Mesothelial cell of epicardium (in vitro differentiated cells): Measurements from ENCODE around the gene RPRML. TPM values are rescaled to one million over a fixed set of nuclear protein-coding genes. Genes with fewer than 3 reads are reported as not detected.
"Not testable (repeated sequence)": the region's sequence is repeated elsewhere in the genome, so short reads cannot be mapped to it uniquely, and the experiment has no call there.

Experiments used
- DNase-seq, 2 experiments: peaks; one replicate each; pipeline ENCODE4 v3.0.0; 2021; ENCODE audit warnings: low spot score in 2 of 2; ENCODE audit not compliant: unreplicated experiment in 2 of 2
- H3K27ac Mint-ChIP-seq: 2 replicates; pipeline ENCODE4 v1.8.0; 2021; ENCODE audit warnings: mixed read lengths
- H3K27me3 Mint-ChIP-seq: 2 replicates; pipeline ENCODE4 v1.8.0; 2021; ENCODE audit warnings: low read depth, mixed read lengths
- H3K36me3 Mint-ChIP-seq: 2 replicates; pipeline ENCODE4 v1.8.0; 2021; ENCODE audit warnings: mixed read lengths
- H3K4me1 Mint-ChIP-seq: 2 replicates; pipeline ENCODE4 v1.8.0; 2021; ENCODE audit warnings: mixed read lengths
- H3K4me3 Mint-ChIP-seq: 2 replicates; pipeline ENCODE4 v1.8.0; 2021; ENCODE audit warnings: mild to moderate bottlenecking, moderate library complexity, mixed read lengths
- H3K9me3 Mint-ChIP-seq: 2 replicates; pipeline ENCODE4 v1.8.0; 2021; ENCODE audit warnings: mixed read lengths
- CTCF ChIP-seq: fragments of 200-600 bp; sonication (generic); IDR thresholded peaks from one replicate; pipeline ENCODE4 v1.5.0; 2021; ENCODE audit warnings: antibody characterized with exemption; ENCODE audit not compliant: unreplicated experiment
- total RNA-seq: library from RNA; stranded (reverse); gene quantifications from 3 replicates; pipeline ENCODE4 v1.2.1, GENCODE V29; 2021

The RPRML gene
- total RNA-seq, 1 donor from 2014 or later, result not detected

- H3K27ac Mint-ChIP-seq, result no peak overlapping the region
- no peak for TF ChIP-seq CTCF
- DNase-seq, result no peak
- H3K9me3 Mint-ChIP-seq, result no peaks in the 10 kb centered on the region
- peaks cover 2% of the 10 kb centered on the region for H3K4me1 Mint-ChIP-seq
- H3K27me3 Mint-ChIP-seq, result no peaks in the 10 kb centered on the region
- no peaks in the 10 kb centered on the region for H3K36me3 Mint-ChIP-seq
- H3K4me3 Mint-ChIP-seq, result no peak overlapping the region
Measured at GRCh38 chr17:46995841-46996571, 17.0 kb upstream of the RPRML start.

- no peak for DNase-seq
- no peak for TF ChIP-seq CTCF
- Mint-ChIP-seq H3K27me3 (peaks cover 9% of the 10 kb centered on the region), H3K9me3 (no peaks in the 10 kb centered on the region), H3K4me3 (no peak overlapping the region), H3K4me1 (peaks cover 2% of the 10 kb centered on the region), H3K27ac (no peak overlapping the region), H3K36me3 (no peaks in the 10 kb centered on the region)
Measured at GRCh38 chr17:46994993-46995392, 15.9 kb upstream of the RPRML start.

- peaks cover 35% of the 10 kb centered on the region for H3K27me3 Mint-ChIP-seq
Measured at GRCh38 chr17:46991617-46992016, 12.6 kb upstream of the RPRML start.

GRCh38 chr17:46989637-46990431 is 10.8 kb upstream of the RPRML start:
- no peak for DNase-seq
- Mint-ChIP-seq H3K4me1 (no peaks in the 10 kb centered on the region), H3K27me3 (peaks cover 41% of the 10 kb centered on the region), H3K4me3 (no peak overlapping the region), H3K27ac (no peak overlapping the region), H3K9me3 (no peaks in the 10 kb centered on the region), H3K36me3 (no peaks in the 10 kb centered on the region)
- no peak for TF ChIP-seq CTCF

More at GRCh38 chr17:46991617-46992016, 12.6 kb upstream of the RPRML start:
- no peak overlapping the region for H3K27ac Mint-ChIP-seq
- no peak for DNase-seq
- H3K36me3 Mint-ChIP-seq, result no peaks in the 10 kb centered on the region
- H3K4me1 Mint-ChIP-seq, result peaks cover 2% of the 10 kb centered on the region
- H3K4me3 Mint-ChIP-seq, result no peak overlapping the region
- no peak for TF ChIP-seq CTCF
- H3K9me3 Mint-ChIP-seq, result no peaks in the 10 kb centered on the region

- not testable (repeated sequence) for H3K4me1 Mint-ChIP-seq, H3K9me3 Mint-ChIP-seq, H3K27ac Mint-ChIP-seq, H3K36me3 Mint-ChIP-seq, H3K4me3 Mint-ChIP-seq, DNase-seq
- peaks cover 52% of the 10 kb centered on the region for H3K27me3 Mint-ChIP-seq
Measured at GRCh38 chr17:46987927-46988326, 8.9 kb upstream of the RPRML start.

GRCh38 chr17:46986366-46986765 is 7.3 kb upstream of the RPRML start:
- Mint-ChIP-seq H3K36me3 (no peaks in the 10 kb centered on the region), H3K4me3 (no peak overlapping the region), H3K27ac (no peak overlapping the region), H3K27me3 (peaks cover 66% of the 10 kb centered on the region), H3K4me1 (no peaks in the 10 kb centered on the region), H3K9me3 (no peaks in the 10 kb centered on the region)
- no peak for DNase-seq
- no peak for TF ChIP-seq CTCF
